Measurements from ENCODE around the gene GMPR2. TPM values are rescaled to one million over a fixed set of nuclear protein-coding genes. Genes with fewer than 3 reads are reported as not detected.

The GMPR2 gene
- total and polyA plus RNA-seq, 2 experiments from 2014 or later: 60.6 to 70.6 TPM

GRCh38 chr14:24258548-24259265, 26.0 kb downstream of the GMPR2 start (continued):
- TF ChIP-seq ZNF462 (CRISPR knock-in tag; IDR thresholded peaks at IDR 0.05) (no peak), JUNB (IDR thresholded peaks at IDR 0.05; ENCODE audit: unreplicated experiment) (no peak), EZH2phosphoT487 (IDR thresholded peaks at IDR 0.05; ENCODE audit: unreplicated experiment) (no peak), NANOG (IDR thresholded peaks at IDR 0.05; ENCODE audit: borderline replicate concordance) (no peak)

DNA sequence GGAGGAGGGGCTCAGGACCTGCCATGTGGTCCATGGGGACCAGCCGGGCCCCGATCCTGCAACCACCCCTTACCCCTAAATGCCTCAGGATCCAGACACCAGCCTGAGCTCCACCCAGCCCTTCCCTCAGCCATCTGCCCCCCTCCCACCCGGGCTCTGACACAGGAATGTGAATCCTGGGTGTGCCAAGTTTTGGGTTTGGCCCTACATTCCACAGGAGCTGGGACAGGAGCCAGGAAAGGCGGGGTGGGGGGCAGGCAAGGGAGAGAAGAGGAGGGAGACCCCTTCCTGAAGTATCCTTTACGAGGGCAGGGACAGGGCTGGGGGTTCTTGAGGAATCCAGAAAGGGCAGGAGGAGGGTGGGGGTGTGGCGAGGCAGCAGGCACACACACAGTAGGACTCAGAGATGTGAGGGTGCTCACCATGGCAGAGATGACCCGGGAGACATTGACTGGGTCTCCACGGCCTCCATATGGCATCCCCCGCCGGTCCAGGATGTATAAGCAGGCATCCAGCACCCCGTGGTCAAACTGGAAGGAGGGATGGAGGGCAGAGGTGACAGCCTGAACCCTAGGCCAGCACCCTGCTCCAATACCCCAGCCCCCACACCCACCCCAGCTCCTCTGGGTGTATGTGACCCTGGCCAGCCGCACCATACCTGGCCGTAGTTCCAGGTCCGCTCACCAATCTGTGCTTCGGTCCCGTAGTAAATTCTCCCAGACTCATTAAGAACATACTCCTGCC, 26.7 kb downstream of the GMPR2 start:
- H2AFZ ChIP-seq: no peak overlapping the region
- H3K27ac Mint-ChIP-seq: no peak overlapping the region

More for the DNA sequence above, 26.7 kb downstream of the GMPR2 start:
- no peaks in the 10 kb centered on the region for H3K36me3 ChIP-seq (ENCODE audit: insufficient read depth)
- H4K20me1 ChIP-seq (replicated peaks; ENCODE audit: insufficient read depth): no peaks in the 10 kb centered on the region
- DNase-seq (ENCODE audit: low spot score) (no peak), ATAC-seq (no peak)
- H3K9me3 Mint-ChIP-seq: no peaks in the 10 kb centered on the region
- H3K4me3 Mint-ChIP-seq: no peak overlapping the region; the same call in 2 of the 3 replicates
- H3K4me1 ChIP-seq (ENCODE audit: insufficient read depth): no peaks in the 10 kb centered on the region
- H3K27me3 ChIP-seq (ENCODE audit: insufficient read depth): no peaks in the 10 kb centered on the region
- no peaks in the 10 kb centered on the region for H3K9me2 ChIP-seq (ENCODE audit: insufficient read depth)
- no peak overlapping the region for H3K27ac ChIP-seq (ENCODE audit: low read depth)
- H3K79me2 ChIP-seq (replicated peaks; ENCODE audit: insufficient read depth): no peaks in the 10 kb centered on the region
- H3K4me1 Mint-ChIP-seq: peaks cover 7% of the 10 kb centered on the region; the same call in 2 of the 3 replicates
- H3K4me2 ChIP-seq: no peak overlapping the region
- TF ChIP-seq NANOG (IDR thresholded peaks at IDR 0.05; ENCODE audit: borderline replicate concordance) (no peak), STAT1 (IDR thresholded peaks at IDR 0.05; ENCODE audit: unreplicated experiment) (no peak), JUNB (IDR thresholded peaks at IDR 0.05; ENCODE audit: unreplicated experiment) (no peak), EZH2phosphoT487 (IDR thresholded peaks at IDR 0.05; ENCODE audit: unreplicated experiment) (no peak), CREB1 (CRISPR knock-in tag; IDR thresholded peaks at IDR 0.05; ENCODE audit: low read depth) (no peak)
- peaks cover 14% of the 10 kb centered on the region for H3K27me3 Mint-ChIP-seq (ENCODE audit: insufficient read depth, low read depth, poor library complexity)
- no peaks in the 10 kb centered on the region for H3K36me3 Mint-ChIP-seq (ENCODE audit: low read depth)
- no peaks in the 10 kb centered on the region for H3F3A ChIP-seq (replicated peaks; ENCODE audit: low read depth)
- no peak overlapping the region for H3K4me3 ChIP-seq
